Liver (tissue), 9 donors: ENCODE data around the gene PSMD5. TPM values are rescaled to one million over a fixed set of nuclear protein-coding genes. Genes with fewer than 3 reads are reported as not detected.

Experiments
- DNase-seq: peaks from one replicate; pipeline ENCODE4 v3.0.0-alpha.2; 2017; ENCODE audit warnings: low spot score
- H3K27ac ChIP-seq, 2 donors: one replicate each; pipeline ENCODE4 v1.7.0; 2013; ENCODE audit warnings: inconsistent platforms in 2 of 2, low read length in 2 of 2, control low read depth in 1 of 2, low read depth in 1 of 2, mild to moderate bottlenecking in 1 of 2
- H3K27me3 ChIP-seq, 4 donors: one replicate each; pipeline versions ENCODE4 v1.6.1 to v1.7.0; 2013; ENCODE audit warnings: low read length in 3 of 4, inconsistent platforms in 1 of 4, mild to moderate bottlenecking in 1 of 4, moderate library complexity in 1 of 4; ENCODE audit not compliant: control insufficient read depth in 4 of 4, insufficient read depth in 4 of 4
- H3K36me3 ChIP-seq, 4 donors: one replicate each; pipeline versions ENCODE4 v1.6.1 to v1.7.0; 2013; ENCODE audit warnings: low read length in 3 of 4, mild to moderate bottlenecking in 3 of 4, low read depth in 1 of 4, moderate library complexity in 1 of 4; ENCODE audit not compliant: control insufficient read depth in 4 of 4, insufficient read depth in 3 of 4
- H3K4me1 ChIP-seq, 4 donors: one replicate each; pipeline versions ENCODE4 v1.6.1 to v1.7.0; 2013; ENCODE audit warnings: low read length in 3 of 4, mild to moderate bottlenecking in 3 of 4, moderate library complexity in 1 of 4; ENCODE audit not compliant: control insufficient read depth in 4 of 4, insufficient read depth in 4 of 4
- H3K4me3 ChIP-seq, 3 donors: one replicate each; pipeline versions ENCODE4 v1.6.1 to v1.7.0; 2013; ENCODE audit warnings: low read length in 3 of 3, control low read depth in 1 of 3, low read depth in 1 of 3, mild to moderate bottlenecking in 1 of 3
- H3K9ac ChIP-seq, 2 donors: one replicate each; pipeline ENCODE4 v1.7.0; 2013; ENCODE audit warnings: low read length in 2 of 2, mild to moderate bottlenecking in 2 of 2, moderate library complexity in 2 of 2, control low read depth in 1 of 2, low read depth in 1 of 2
- H3K9me3 ChIP-seq, 4 donors: one replicate each; pipeline versions ENCODE4 v1.6.1 to v1.7.0; 2013; ENCODE audit warnings: low read length in 3 of 4; ENCODE audit not compliant: control insufficient read depth in 4 of 4
- EGR1 ChIP-seq, 2 donors: IDR thresholded peaks; 2 replicates each; pipeline ENCODE4 v1.6.1; 2016 to 2018; ENCODE audit warnings: antibody characterized with exemption in 2 of 2, low read depth in 2 of 2
- FOXA1 ChIP-seq: IDR thresholded peaks from 2 replicates; pipeline ENCODE4 v1.6.1; 2016; ENCODE audit warnings: antibody characterized with exemption
- FOXA2 ChIP-seq: IDR thresholded peaks from 2 replicates; pipeline ENCODE4 v1.6.1; 2016; ENCODE audit warnings: antibody characterized with exemption
- GABPA ChIP-seq, 2 donors: IDR thresholded peaks in 1 of 2; conservative IDR thresholded peaks in 1 of 2; 2 replicates each; pipeline ENCODE4 v1.6.1; 2016; ENCODE audit warnings: antibody characterized with exemption in 2 of 2, mild to moderate bottlenecking in 1 of 2, moderate library complexity in 1 of 2
- HNF4A ChIP-seq, 2 donors: conservative IDR thresholded peaks; 2 replicates each; pipeline ENCODE4 v1.6.1; 2016; ENCODE audit warnings: antibody characterized with exemption in 2 of 2, mild to moderate bottlenecking in 2 of 2
- HNF4G ChIP-seq: IDR thresholded peaks from 2 replicates; pipeline ENCODE4 v1.6.1; 2016; ENCODE audit warnings: antibody characterized with exemption
- JUND ChIP-seq, 2 donors: IDR thresholded peaks; 2 replicates each; pipeline ENCODE4 v1.6.1; 2016; ENCODE audit warnings: antibody characterized with exemption in 2 of 2
- MAX ChIP-seq: IDR thresholded peaks from 2 replicates; pipeline ENCODE4 v1.6.1; 2016; ENCODE audit warnings: antibody characterized with exemption
- RAD21 ChIP-seq, 2 donors: IDR thresholded peaks; 2 replicates each; pipeline ENCODE4 v1.6.1; 2016; ENCODE audit warnings: antibody characterized with exemption in 2 of 2, mild to moderate bottlenecking in 2 of 2
- WGBS: extraction: QIAGEN DNeasy Blood & Tissue Kit; methylation state at CpG from one replicate; pipeline ENCODE4 v1.1.7; 2013; 5-methylcytosine and 5-hydroxymethylcytosine counted together
- polyA plus RNA-seq, 2 donors: library from polyadenylated mRNA; stranded (reverse) in 1 of 2; unstranded in 1 of 2; fragments of 200-250 nt in 1 of 2; fragments of >200 nt in 1 of 2; fragmentation: Nextera tagmentation in 1 of 2; extraction: Ambion mirVana in 1 of 2; gene quantifications; one replicate each; pipeline versions ENCODE4 v1.2.1 to v1.2.3, GENCODE V29; 2013 to 2015
- total RNA-seq, 2 donors: library from RNA; depleted of rRNA; stranded (reverse); fragments of >200 nt; gene quantifications; one replicate each; pipeline ENCODE4 v1.2.3, GENCODE V29; 2014
- TF ChIP-seq, protein P1 (sequence below): IDR thresholded peaks from 2 replicates; pipeline ENCODE4 v1.6.1; 2016; ENCODE audit warnings: antibody characterized with exemption, mild to moderate bottlenecking
- TF ChIP-seq, protein P2 (sequence below): IDR thresholded peaks from 2 replicates; pipeline ENCODE4 v1.6.1; 2016; ENCODE audit warnings: antibody characterized with exemption
- TF ChIP-seq, protein P3 (sequence below): fragments of 150-350 bp; IDR thresholded peaks from 2 replicates; pipeline ENCODE4 v1.5.1; 2017; ENCODE audit warnings: improper control_type of control experiment, low read depth, low read length; ENCODE audit not compliant: missing input control
- donor health status: healthy.
- donor health status: healthy.
- donor health status: healthy.
- donor health status: healthy.
- donor health status: healthy.

PSMD5 gene
- total and polyA plus RNA-seq, 4 donors: 10.9 to 19.1 (median 16.0) TPM

GRCh38 chr9:120773256-120773655 is 69.5 kb downstream of the PSMD5 start:
- 81% methylated on average over 3 of the region's 3 CpGs for WGBS
- DNase-seq: no peak
- peaks cover 0 to 35% (median 28%) of the 10 kb centered on the region in 4 donors for H3K36me3 ChIP-seq
- H3K9me3 ChIP-seq: no peaks in the 10 kb centered on the region
- H3K4me3 ChIP-seq: no peak overlapping the region
- no peaks in the 10 kb centered on the region for H3K27me3 ChIP-seq
- H3K4me1 ChIP-seq: peaks cover 0 to 10% (median 5%) of the 10 kb centered on the region in 4 donors
- no peak for TF ChIP-seq HNF4G
- TF ChIP-seq, protein P1, sequence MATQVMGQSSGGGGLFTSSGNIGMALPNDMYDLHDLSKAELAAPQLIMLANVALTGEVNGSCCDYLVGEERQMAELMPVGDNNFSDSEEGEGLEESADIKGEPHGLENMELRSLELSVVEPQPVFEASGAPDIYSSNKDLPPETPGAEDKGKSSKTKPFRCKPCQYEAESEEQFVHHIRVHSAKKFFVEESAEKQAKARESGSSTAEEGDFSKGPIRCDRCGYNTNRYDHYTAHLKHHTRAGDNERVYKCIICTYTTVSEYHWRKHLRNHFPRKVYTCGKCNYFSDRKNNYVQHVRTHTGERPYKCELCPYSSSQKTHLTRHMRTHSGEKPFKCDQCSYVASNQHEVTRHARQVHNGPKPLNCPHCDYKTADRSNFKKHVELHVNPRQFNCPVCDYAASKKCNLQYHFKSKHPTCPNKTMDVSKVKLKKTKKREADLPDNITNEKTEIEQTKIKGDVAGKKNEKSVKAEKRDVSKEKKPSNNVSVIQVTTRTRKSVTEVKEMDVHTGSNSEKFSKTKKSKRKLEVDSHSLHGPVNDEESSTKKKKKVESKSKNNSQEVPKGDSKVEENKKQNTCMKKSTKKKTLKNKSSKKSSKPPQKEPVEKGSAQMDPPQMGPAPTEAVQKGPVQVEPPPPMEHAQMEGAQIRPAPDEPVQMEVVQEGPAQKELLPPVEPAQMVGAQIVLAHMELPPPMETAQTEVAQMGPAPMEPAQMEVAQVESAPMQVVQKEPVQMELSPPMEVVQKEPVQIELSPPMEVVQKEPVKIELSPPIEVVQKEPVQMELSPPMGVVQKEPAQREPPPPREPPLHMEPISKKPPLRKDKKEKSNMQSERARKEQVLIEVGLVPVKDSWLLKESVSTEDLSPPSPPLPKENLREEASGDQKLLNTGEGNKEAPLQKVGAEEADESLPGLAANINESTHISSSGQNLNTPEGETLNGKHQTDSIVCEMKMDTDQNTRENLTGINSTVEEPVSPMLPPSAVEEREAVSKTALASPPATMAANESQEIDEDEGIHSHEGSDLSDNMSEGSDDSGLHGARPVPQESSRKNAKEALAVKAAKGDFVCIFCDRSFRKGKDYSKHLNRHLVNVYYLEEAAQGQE: no peak
- no peak for TF ChIP-seq FOXA1
- no peak for TF ChIP-seq MAX
- TF ChIP-seq FOXA2: no peak
- no peak for TF ChIP-seq HNF4A (conservative IDR thresholded peaks at IDR 0.05)
- no peak for TF ChIP-seq RAD21 (IDR thresholded peaks at IDR 0.05)
- TF ChIP-seq GABPA (IDR thresholded peaks at IDR 0.05 in 1 of 2, conservative IDR thresholded peaks at IDR 0.05 in 1 of 2): no peak
- TF ChIP-seq, protein P2, sequence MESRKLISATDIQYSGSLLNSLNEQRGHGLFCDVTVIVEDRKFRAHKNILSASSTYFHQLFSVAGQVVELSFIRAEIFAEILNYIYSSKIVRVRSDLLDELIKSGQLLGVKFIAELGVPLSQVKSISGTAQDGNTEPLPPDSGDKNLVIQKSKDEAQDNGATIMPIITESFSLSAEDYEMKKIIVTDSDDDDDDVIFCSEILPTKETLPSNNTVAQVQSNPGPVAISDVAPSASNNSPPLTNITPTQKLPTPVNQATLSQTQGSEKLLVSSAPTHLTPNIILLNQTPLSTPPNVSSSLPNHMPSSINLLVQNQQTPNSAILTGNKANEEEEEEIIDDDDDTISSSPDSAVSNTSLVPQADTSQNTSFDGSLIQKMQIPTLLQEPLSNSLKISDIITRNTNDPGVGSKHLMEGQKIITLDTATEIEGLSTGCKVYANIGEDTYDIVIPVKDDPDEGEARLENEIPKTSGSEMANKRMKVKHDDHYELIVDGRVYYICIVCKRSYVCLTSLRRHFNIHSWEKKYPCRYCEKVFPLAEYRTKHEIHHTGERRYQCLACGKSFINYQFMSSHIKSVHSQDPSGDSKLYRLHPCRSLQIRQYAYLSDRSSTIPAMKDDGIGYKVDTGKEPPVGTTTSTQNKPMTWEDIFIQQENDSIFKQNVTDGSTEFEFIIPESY: no peak
- TF ChIP-seq EGR1 (IDR thresholded peaks at IDR 0.05; ENCODE audit: low read depth in 2 of 2): no peak
- no peak for TF ChIP-seq JUND (IDR thresholded peaks at IDR 0.05)
- no peak overlapping the region for H3K27ac ChIP-seq
- H3K9ac ChIP-seq: no peak overlapping the region

GRCh38 chr9:120770931-120771330 is 71.8 kb downstream of the PSMD5 start:
- H3K4me1 ChIP-seq: peaks cover 0 to 3% (median 0%) of the 10 kb centered on the region in 4 donors
- H3K4me3 ChIP-seq: no peak overlapping the region
- H3K36me3 ChIP-seq: peaks cover 0 to 37% (median 29%) of the 10 kb centered on the region in 4 donors
- no peak overlapping the region for H3K27ac ChIP-seq
- no peak overlapping the region for H3K9ac ChIP-seq
- no peak for TF ChIP-seq FOXA1
- TF ChIP-seq EGR1 (IDR thresholded peaks at IDR 0.05; ENCODE audit: low read depth in 2 of 2): no peak
- TF ChIP-seq, protein P3, sequence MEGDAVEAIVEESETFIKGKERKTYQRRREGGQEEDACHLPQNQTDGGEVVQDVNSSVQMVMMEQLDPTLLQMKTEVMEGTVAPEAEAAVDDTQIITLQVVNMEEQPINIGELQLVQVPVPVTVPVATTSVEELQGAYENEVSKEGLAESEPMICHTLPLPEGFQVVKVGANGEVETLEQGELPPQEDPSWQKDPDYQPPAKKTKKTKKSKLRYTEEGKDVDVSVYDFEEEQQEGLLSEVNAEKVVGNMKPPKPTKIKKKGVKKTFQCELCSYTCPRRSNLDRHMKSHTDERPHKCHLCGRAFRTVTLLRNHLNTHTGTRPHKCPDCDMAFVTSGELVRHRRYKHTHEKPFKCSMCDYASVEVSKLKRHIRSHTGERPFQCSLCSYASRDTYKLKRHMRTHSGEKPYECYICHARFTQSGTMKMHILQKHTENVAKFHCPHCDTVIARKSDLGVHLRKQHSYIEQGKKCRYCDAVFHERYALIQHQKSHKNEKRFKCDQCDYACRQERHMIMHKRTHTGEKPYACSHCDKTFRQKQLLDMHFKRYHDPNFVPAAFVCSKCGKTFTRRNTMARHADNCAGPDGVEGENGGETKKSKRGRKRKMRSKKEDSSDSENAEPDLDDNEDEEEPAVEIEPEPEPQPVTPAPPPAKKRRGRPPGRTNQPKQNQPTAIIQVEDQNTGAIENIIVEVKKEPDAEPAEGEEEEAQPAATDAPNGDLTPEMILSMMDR: no peak
- no peak for TF ChIP-seq FOXA2
- no peaks in the 10 kb centered on the region for H3K27me3 ChIP-seq
- WGBS: 96% methylated on average over 4 of the region's 4 CpGs
- H3K9me3 ChIP-seq: no peaks in the 10 kb centered on the region
- no peak for DNase-seq
